Suppressor macrophage (primary cell): Measurements from ENCODE around the gene SLC17A8.
"Not testable (repeated sequence)": the region's sequence is repeated elsewhere in the genome, so short reads cannot be mapped to it uniquely, and the experiment has no call there.

ENCODE experiments used
- DNase-seq, 4 experiments: peaks; one replicate each; pipeline ENCODE4 v3.0.0-alpha.2; 2020 to 2022

SLC17A8 gene

DNA sequence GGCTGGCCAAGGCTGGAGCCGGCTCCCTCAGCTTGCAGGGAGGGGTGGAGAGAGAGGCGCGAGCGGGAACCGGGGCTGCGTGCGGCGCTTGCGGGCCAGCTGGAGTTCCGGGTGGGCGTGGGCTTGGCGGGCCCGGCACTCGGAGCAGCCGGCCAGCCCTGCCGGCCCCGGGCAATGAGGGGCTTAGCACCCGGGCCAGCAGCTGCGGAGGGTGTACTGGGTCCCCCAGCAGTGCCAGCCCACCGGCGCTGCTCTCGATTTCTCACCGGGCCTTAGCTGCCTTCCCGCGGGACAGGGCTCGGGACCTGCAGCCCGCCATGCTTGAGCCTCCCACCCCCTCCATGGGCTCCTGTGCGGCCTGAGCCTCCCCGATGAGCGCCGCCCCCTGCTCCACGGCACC, 73.4 kb downstream of the SLC17A8 start:
- not testable (repeated sequence) for DNase-seq

- peak in 2 of 4 experiments; percentile 51 to 61 for DNase-seq
These were observed 76.8 kb downstream of the SLC17A8 start for GRCh38 chr12:100433701-100434100.

GRCh38 chr12:100434177-100434576, 77.3 kb downstream of the SLC17A8 start:
- no peak for DNase-seq

- DNase-seq, result no peak
These were observed 79.1 kb downstream of the SLC17A8 start for GRCh38 chr12:100435957-100436356.

DNA sequence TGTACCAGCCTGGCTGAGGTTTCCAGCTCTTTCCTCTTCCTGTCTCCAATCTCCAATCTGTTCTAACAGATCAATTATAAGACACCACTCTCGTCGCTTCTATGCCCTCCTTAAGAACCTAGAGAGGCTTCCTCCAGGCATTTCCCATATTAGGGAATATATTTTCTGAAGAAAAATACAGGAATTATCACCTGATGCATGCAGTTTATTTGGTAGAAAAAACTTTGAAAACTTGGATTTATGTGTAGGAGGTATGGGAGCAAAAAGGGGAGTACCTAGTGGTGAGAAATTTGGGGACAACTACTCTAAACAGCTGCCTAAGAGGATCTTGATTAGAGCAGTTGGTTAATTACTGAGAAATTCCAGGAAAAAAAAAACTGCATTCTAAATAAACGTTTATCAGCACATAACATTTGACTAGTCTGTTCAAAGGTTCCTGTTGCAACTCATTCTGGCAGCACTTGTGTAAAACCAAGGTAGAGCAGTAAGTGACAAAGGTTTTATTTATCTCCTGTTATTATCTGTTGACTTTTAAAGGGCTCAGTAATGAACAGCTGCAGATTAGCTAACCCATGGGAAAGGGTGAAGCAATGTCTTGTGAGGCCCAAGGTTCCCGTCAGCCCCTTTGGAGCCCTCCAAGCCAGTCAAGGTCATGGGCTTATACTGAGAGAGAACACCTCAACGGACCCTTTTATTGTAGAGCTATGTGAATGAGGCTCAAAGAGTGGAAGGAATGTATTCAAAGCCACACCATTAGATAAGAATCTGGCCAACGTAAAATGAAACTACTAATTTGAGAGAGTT, 80.4 kb downstream of the SLC17A8 start:
- no peak for DNase-seq

DNA sequence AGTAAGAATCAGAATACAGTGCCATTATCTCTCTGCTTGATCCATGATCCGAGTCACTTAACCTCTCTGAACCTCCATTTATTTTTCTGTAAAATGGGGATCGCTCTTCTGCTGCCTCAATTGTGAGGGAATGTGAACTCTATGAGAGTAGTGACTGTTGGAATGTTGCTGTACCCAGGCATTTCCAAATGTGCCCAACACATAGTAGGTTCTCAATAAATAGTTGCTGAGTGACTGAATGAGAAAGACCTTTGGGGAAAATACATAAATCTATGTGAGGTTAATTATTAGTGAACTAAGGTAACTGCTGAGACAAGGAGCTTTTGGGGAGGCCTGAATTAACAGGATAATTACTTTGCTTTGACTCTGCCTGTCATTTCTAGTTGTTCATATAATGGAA, 82.9 kb downstream of the SLC17A8 start:
- DNase-seq, result no peak

DNA sequence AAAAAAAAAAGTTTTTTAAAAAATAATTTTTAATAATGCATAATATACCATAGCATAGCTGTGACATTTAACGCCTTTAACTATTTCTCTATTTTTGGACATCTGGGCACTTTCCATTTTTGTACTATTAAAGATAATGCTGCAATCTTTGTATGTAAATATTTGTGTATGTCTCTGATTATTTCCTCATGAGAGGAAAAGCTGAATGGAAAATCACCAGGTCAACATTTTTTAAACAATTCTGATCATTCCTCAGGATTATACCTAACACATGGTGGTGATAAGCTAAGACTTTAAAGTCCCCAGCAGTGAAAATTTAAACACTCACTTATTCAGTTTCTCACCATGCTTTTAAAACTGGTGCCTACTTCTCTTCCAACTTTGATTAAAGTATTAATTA, 85.5 kb downstream of the SLC17A8 start:
- no peak for DNase-seq

GRCh38 chr12:100443434-100443833, 86.6 kb downstream of the SLC17A8 start:
- no peak for DNase-seq

DNA sequence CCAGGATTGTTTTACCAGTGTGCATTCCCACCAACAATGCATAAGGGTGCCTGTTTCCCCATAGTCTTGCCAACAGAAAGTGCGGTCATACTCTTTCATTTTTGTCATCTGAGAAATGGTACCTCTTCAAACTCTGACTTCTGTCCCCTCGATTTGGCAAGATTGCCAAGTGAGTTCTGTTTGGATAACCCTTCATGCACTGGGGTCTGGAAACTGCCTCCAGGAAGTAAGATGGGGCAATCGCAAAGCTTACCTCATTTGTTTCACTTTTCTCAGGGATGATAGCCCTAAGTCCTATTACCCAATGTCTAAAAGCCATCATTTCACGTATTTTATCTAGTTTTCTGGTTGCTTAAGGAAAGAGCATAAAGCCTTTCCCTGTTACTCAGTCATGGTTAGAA, 88.2 kb downstream of the SLC17A8 start:
- peak in 2 of 4 experiments; percentile 3 to 9 for DNase-seq

DNA sequence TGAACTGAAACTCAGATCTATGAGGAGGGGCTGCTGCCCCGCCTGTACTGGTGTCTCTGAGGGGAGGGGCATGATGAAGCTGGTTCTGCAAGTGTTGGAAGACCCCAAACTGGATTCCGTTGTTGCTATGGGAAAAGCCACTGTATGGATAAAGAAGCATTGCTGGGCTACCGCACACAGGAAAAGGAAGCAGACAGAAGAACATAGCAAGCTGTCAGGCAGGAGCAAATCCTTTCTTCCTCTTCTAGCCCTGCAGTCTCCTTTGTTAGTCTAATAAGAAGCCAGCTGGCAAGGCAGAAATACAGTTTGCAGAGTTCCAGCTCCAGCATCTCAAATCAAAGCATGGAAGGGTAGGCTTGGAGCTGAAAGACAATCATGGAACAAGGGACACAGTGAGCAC, 90.5 kb downstream of the SLC17A8 start:
- DNase-seq, result peak in 2 of 4 experiments; percentile 10 to 26

- no peak for DNase-seq
These were observed 91.8 kb downstream of the SLC17A8 start for GRCh38 chr12:100448656-100449055.

- DNase-seq, result no peak
These were observed 93.9 kb downstream of the SLC17A8 start for GRCh38 chr12:100450735-100451134.

DNA sequence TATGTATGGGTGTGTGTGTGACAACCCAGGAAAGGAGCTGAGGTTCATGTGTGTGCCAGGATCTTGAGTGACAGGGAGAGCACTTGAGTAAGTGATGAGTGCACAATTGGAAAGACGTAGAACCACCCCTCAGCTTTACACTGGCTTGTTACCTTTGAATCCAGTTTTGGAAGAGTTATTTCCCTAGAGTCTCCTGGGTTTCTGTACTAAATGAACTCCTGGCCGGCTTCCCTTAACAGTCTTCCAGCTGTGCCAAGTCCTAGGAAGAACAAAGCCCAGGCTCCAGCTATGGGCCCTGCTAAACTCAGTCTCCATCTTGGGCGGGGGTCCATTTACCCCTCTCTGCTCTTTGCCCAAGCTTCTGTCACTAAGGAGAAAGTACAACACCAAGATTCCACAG, 97.1 kb downstream of the SLC17A8 start:
- no peak for DNase-seq

DNA sequence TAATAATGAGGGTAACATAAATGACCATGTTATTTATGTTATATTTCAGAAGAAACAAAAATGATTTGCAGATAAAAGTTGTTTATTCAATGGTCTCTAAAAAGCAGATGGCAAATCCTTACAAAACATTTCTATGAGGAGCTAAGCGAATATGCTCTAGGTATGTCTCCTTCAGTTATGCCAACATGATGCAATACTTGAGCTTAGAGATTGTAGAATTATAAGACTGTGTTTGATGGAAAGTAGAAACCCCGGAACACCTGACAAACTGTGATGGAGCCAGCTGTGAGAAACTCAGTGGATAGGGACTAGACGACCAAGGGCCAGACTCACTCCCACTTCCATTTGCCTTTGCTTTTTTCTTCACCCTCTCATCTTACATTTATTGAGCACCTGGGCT, 99.0 kb downstream of the SLC17A8 start:
- DNase-seq, result no peak

DNA sequence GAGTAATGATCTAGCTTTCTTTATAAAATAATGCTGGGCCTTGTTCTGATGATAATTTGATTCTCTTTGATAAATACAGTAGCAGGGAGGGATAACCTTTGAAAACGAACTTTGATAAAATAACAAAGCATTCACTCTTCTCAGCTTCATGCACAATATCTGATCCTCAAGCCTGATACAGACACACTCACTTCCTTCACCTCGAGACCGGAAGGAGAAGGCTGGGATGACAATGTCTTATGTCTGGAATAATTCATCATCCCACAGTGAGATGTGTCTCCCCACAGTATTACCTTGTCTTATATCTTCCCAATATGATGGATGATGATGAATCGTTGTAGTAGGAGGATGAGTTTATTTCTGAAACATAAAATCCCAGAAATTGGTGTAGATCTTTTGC, 101.3 kb downstream of the SLC17A8 start:
- no peak for DNase-seq

DNA sequence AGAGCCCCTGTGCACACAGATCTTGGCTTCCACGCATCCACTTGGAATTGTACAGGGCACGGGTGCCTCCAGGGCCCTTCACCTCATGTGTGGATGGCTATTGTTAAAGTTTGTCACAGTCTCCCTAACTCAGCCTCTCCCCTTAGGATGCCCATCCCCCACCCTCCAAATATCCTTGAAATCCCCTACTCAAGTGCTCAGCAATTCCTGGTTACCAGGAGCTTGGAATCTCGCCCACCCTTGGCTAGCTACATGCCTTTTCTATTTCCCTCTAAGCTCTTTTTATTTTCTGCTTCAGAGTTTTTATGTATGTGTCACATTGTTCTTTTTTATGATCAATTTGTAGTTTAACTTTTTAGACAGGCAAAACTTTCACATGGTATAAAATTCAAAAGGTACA, 103.8 kb downstream of the SLC17A8 start:
- no peak for DNase-seq

DNA sequence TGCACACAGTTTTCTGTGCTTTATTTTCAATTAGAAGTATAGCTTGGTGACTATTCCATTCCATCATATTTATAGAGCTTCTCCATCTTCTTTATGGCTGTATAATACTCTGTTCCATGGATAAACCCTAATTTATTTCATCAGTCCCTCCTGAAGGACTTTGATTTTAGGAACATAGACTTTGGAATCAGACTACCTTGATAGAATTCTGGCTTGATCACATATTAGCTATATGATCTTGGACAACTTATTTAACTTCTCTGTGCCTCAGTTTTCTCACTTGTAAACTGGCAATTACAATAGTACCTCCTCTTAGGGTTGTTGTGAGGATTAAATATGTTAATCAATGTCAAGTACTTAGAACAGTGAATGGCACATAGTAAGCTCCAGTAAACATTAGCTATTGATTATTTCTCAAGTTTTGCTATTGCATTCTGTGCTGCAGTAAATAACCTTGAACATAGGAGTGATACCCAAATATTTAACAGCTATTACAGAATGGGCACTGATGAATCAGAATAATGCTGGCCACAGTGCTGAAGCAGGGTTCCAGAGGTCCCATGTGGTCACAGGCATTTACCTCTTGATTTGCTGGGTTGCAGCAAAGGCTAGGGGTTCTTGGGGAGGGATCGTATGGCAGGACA, 104.6 kb downstream of the SLC17A8 start:
- DNase-seq, result no peak

DNA sequence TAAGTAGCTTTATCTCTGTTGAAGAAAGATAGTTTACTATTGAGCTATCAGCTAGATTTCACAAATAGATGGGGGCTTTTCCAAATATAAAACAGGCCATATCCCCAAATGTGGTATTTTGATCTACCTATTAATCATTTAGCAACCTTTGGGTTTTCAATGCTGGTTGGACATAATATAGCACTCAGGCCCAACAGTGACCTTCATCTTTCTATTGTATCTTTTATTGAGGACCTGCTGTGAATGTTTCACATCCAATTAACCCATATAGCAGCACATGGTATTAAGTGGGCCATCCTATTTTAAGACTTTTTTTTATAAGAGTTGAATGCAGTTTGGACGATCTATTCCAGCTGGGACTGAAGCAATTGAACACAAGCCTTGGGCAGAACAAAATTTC, 106.8 kb downstream of the SLC17A8 start:
- no peak for DNase-seq

DNA sequence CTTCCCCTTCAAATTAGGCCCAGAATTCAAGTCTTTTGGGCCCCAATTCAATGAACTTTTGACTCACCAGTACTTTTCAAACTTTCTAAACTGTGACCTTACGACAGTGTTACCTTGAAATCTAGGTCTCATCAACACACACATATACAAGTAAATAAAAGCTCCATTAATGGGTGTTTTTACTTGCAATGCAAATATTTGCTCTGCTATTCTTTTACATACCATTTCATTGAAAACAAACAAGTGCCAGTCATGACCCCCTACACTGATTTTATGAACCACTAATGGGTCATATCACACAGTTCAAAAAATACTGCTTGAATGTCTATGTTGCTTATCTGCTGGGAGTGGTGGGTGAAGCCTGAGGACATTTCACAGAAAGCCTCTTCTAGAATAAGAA, 107.7 kb downstream of the SLC17A8 start:
- no peak for DNase-seq

- DNase-seq, result no peak
These were observed 111.3 kb downstream of the SLC17A8 start for GRCh38 chr12:100468126-100468525.
